Effector memory CD8-positive, alpha-beta T cell (primary cell): ENCODE measurements around the gene STON2.

Experiments used
- ATAC-seq: fragments of 150-1000 bp; cut with Tn5 transposase; replicated peaks from 2 replicates; pipeline ENCODE4 v1.10.0; 2021; ENCODE audit warnings: mild to moderate bottlenecking, moderate library complexity
- DNase-seq, 3 experiments: peaks; one replicate each; pipeline ENCODE4 v3.0.0; 2021
- H3K27ac Mint-ChIP-seq, 2 donors: one replicate each; pipeline ENCODE4 v1.8.0; 2022; ENCODE audit warnings: mild to moderate bottlenecking in 2 of 2, mixed read lengths in 2 of 2, moderate library complexity in 2 of 2
- H3K27me3 Mint-ChIP-seq, 2 donors: one replicate each; pipeline ENCODE4 v1.8.0; 2022; ENCODE audit warnings: mixed read lengths in 2 of 2
- H3K36me3 Mint-ChIP-seq: one replicate; pipeline ENCODE4 v1.8.0; 2022; ENCODE audit warnings: mild to moderate bottlenecking, moderate library complexity, mixed read lengths; ENCODE audit not compliant: insufficient read depth
- H3K4me1 Mint-ChIP-seq, 2 donors: one replicate each; pipeline ENCODE4 v1.8.0; 2022; ENCODE audit warnings: low read depth in 2 of 2, mixed read lengths in 2 of 2
- H3K4me3 Mint-ChIP-seq, 2 donors: one replicate each; pipeline ENCODE4 v1.8.0; 2022; ENCODE audit warnings: mild to moderate bottlenecking in 2 of 2, mixed read lengths in 2 of 2, moderate library complexity in 2 of 2
- H3K9me3 Mint-ChIP-seq, 2 donors: one replicate each; pipeline ENCODE4 v1.8.0; 2022; ENCODE audit warnings: mixed read lengths in 2 of 2

Gene STON2

DNA sequence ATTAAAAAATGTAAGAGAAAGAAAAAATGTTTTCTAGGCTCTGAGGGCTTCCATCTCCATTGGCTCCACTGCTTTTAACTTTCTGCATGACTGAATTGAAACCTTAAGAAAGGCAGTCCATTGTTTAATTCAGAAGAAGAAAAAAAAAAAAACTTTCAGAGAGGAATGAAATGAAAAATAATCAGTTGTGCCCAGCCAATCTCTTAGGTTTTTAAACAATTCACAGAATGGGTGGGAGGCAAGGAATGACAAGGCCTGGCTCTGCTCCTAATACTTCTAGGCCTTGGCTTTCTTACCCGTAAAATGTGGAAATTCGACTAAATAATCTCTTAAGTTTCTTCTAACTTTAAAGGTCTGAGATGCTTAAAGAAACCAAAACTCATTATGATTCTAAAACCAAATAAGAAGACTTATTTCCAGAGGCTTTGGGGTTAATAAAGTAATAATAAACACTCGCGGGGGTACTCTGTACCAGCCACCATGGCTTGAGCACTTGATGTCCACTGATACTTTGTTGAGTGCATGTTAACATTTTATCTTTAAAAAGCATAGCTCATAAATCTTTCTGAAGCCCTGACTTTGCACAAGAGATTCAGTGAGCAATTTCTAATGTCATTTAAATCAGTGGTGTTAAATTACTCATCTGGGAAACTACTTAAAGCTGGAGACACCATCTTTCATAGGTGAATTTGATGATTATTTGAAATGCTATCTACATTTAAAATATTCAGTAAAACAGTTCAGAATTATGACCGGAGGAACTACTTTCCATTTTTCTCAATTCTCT lies 49.6 kb downstream of the STON2 start:
- Mint-ChIP-seq H3K27me3 (peaks cover 18 to 28% of the 10 kb centered on the region in 2 donors), H3K36me3 (no peaks in the 10 kb centered on the region), H3K9me3 (peaks cover 0 to 2% of the 10 kb centered on the region in 2 donors), H3K4me1 (no peaks in the 10 kb centered on the region), H3K4me3 (no peak overlapping the region), H3K27ac (no peak overlapping the region)
- DNase-seq (no peak), ATAC-seq (no peak)

DNA sequence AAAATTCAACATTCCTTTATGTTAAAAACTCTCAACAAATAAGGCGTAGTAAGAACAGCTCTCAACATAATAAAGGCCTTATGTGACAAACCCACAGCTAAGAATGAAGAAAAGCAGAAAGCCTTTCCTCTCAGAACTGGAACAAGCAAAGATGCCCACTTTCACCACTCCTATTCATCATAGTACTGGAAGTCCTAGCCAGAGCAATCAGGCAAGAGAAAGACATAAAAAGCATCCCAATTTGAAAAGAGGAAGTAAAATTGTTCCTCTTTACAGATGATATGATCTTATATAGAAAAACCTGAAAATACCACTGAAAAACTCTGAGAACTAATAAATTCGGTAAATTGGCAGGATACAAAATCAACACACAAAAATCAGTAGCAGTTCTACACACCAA lies 52.1 kb downstream of the STON2 start:
- Mint-ChIP-seq H3K9me3 (no peaks in the 10 kb centered on the region), H3K4me3 (no peak overlapping the region), H3K27me3 (peaks cover 23 to 49% of the 10 kb centered on the region in 2 donors), H3K4me1 (no peaks in the 10 kb centered on the region), H3K36me3 (no peaks in the 10 kb centered on the region), H3K27ac (no peak overlapping the region)
- DNase-seq (no peak), ATAC-seq (no peak)

DNA sequence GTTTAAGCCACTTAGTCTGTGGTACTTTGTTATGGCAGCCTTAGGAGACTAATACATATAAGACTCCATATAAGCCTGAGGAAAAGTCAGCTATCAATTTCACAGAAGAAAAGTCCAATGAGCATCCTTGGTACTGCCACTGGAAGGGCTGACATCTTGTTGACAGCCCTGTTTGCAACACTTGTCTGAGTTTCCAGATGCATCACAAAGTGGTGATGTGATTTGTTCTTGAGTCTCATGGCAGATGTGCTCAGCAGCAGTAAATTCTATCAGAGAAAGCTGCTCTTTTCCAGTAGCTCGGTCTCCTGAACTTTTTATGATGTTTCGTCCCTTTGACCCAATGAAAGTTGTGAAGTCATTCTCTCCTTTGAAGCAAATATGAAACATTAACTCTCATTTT lies 54.3 kb downstream of the STON2 start:
- H3K4me3 Mint-ChIP-seq: no peak overlapping the region
- H3K27me3 Mint-ChIP-seq: peaks cover 31 to 60% of the 10 kb centered on the region in 2 donors
- no peaks in the 10 kb centered on the region for H3K9me3 Mint-ChIP-seq
- DNase-seq (no peak), ATAC-seq (no peak)
- H3K36me3 Mint-ChIP-seq: no peaks in the 10 kb centered on the region
- H3K4me1 Mint-ChIP-seq: no peaks in the 10 kb centered on the region
- H3K27ac Mint-ChIP-seq: no peak overlapping the region

DNA sequence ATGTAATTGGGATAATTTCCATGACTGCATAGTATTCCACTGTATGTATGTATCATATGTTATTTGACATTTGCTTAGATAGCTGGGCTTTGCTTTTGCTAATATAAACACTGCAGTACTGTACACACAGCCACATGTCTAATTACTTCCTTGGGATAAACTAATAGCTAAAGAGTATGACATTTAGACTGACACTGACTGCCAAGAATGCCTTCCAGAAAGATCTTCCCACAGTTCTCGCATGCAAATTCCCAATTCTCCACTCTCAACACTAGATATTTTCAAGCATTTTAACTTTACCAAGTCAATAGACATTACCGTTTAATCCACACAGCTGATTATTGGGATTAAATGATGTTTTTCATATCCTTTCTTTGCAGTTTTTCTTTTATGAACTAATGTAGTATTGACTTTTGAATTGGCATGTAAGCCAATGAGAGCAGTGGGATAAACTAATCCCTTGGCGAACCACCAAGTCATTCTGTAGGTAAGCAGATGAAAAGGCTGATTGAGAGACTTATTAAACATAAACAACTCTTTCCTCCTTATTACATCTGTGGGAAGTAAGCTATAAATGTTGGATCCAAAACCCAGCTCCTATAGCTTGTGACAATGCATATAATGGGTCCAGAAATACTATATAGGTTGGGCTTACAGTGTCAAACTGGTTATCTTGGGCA lies 55.5 kb downstream of the STON2 start:
- Mint-ChIP-seq H3K4me1 (no peaks in the 10 kb centered on the region), H3K9me3 (no peaks in the 10 kb centered on the region), H3K27me3 (peaks cover 31 to 60% of the 10 kb centered on the region in 2 donors), H3K36me3 (no peaks in the 10 kb centered on the region), H3K27ac (no peak overlapping the region), H3K4me3 (no peak overlapping the region)
- DNase-seq (no peak), ATAC-seq (no peak)

GRCh38 chr14:81343701-81344100 lies 56.4 kb downstream of the STON2 start:
- Mint-ChIP-seq H3K36me3 (no peaks in the 10 kb centered on the region), H3K27ac (no peak overlapping the region), H3K9me3 (no peaks in the 10 kb centered on the region)

GRCh38 chr14:81342850-81343580 lies 57.1 kb downstream of the STON2 start:
- Mint-ChIP-seq H3K4me3 (no peak overlapping the region), H3K4me1 (no peaks in the 10 kb centered on the region), H3K27ac (no peak overlapping the region), H3K27me3 (peaks cover 29 to 53% of the 10 kb centered on the region in 2 donors), H3K36me3 (no peaks in the 10 kb centered on the region), H3K9me3 (no peaks in the 10 kb centered on the region)
- ATAC-seq (no peak), DNase-seq (no peak)

More at GRCh38 chr14:81343701-81344100, 56.4 kb downstream of the STON2 start:
- ATAC-seq (no peak), DNase-seq (no peak)
- Mint-ChIP-seq H3K4me1 (no peaks in the 10 kb centered on the region), H3K27me3 (peaks cover 29 to 54% of the 10 kb centered on the region in 2 donors), H3K4me3 (no peak overlapping the region)

DNA sequence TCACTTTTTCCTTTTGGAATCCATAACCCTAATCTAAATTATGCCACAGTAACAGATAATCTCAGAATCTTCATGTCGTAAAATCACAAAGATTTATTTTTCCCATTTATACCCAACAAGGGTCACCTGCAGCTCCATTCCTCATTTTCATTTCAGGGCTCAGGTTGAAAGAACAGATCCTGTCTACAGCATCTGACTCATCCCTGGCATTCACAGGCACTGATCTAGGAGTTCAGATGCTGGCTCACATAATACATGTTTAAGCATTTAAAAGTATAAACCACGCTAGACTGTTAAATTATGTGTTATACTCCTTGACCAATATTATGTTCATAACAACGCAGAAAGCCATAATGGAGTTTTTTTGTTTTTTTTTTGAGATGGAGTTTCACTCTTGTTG lies 58.3 kb downstream of the STON2 start:
- H3K27ac Mint-ChIP-seq: no peak overlapping the region
- ATAC-seq (no peak), DNase-seq (no peak)
- peaks cover 38 to 50% of the 10 kb centered on the region in 2 donors for H3K27me3 Mint-ChIP-seq
- H3K4me3 Mint-ChIP-seq: no peak overlapping the region
- no peaks in the 10 kb centered on the region for H3K36me3 Mint-ChIP-seq
- H3K4me1 Mint-ChIP-seq: no peaks in the 10 kb centered on the region
- H3K9me3 Mint-ChIP-seq: no peaks in the 10 kb centered on the region

GRCh38 chr14:81341370-81341769 lies 58.8 kb downstream of the STON2 start:
- Mint-ChIP-seq H3K27ac (no peak overlapping the region), H3K27me3 (peaks cover 42 to 53% of the 10 kb centered on the region in 2 donors), H3K36me3 (no peaks in the 10 kb centered on the region), H3K4me1 (no peaks in the 10 kb centered on the region), H3K4me3 (no peak overlapping the region), H3K9me3 (no peaks in the 10 kb centered on the region)
- ATAC-seq: no peak
- DNase-seq: no peak

- ATAC-seq (no peak), DNase-seq (no peak)
- Mint-ChIP-seq H3K4me3 (no peak overlapping the region), H3K36me3 (no peaks in the 10 kb centered on the region), H3K27ac (no peak overlapping the region), H3K9me3 (no peaks in the 10 kb centered on the region), H3K4me1 (no peaks in the 10 kb centered on the region), H3K27me3 (peaks cover 48 to 50% of the 10 kb centered on the region in 2 donors)
Observed at GRCh38 chr14:81340201-81340600, 59.9 kb downstream of the STON2 start.

DNA sequence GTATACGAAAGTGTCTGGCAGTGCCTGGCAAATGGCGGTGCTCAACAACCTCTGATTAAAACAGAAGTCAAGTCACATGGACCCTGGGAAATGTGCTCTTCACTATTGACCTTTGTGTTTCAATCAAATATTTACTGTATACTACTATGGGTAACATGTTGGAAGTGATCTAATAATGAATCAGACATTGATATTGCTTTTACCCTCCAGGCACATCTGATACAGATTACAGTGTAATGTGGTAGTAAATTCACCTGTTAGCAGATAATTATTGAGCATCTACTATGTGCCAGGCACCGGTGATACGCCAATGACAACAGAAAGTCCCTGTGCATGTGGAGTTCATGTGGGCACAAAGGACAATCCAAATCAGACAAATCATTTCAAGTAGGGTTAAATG lies 63.1 kb downstream of the STON2 start:
- DNase-seq (no peak), ATAC-seq (no peak)
- H3K4me1 Mint-ChIP-seq: no peaks in the 10 kb centered on the region
- H3K36me3 Mint-ChIP-seq: no peaks in the 10 kb centered on the region
- H3K4me3 Mint-ChIP-seq: no peak overlapping the region
- no peak overlapping the region for H3K27ac Mint-ChIP-seq
- H3K27me3 Mint-ChIP-seq: peaks cover 36 to 39% of the 10 kb centered on the region in 2 donors
- H3K9me3 Mint-ChIP-seq: no peaks in the 10 kb centered on the region

- Mint-ChIP-seq H3K27me3 (peaks cover 35 to 43% of the 10 kb centered on the region in 2 donors), H3K4me3 (no peak overlapping the region), H3K36me3 (no peaks in the 10 kb centered on the region), H3K9me3 (no peaks in the 10 kb centered on the region), H3K27ac (no peak overlapping the region), H3K4me1 (no peaks in the 10 kb centered on the region)
- DNase-seq: no peak
- ATAC-seq: no peak
Observed at GRCh38 chr14:81336009-81336408, 64.1 kb downstream of the STON2 start.

DNA sequence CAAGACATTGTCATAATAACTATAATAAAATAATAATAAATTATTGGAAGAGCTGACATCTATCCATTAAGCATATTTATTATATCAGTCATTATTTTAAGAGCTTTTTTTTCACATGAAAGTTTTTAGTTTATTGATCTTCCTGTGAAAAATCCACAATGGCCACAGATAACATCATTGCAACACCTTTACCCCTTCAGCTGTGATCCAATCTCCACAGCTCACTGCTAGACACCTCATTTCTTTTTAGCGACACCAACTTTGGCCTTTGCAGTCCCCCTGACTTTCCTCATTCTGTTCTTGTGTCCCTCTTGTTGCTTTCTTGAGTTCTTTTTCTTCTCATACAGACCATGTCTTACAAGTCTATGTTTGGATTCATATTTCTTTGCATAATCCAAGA lies 67.4 kb downstream of the STON2 start:
- ATAC-seq: no peak
- Mint-ChIP-seq H3K4me1 (no peaks in the 10 kb centered on the region), H3K27me3 (peaks cover 29 to 42% of the 10 kb centered on the region in 2 donors), H3K36me3 (no peaks in the 10 kb centered on the region), H3K27ac (no peak overlapping the region), H3K4me3 (no peak overlapping the region), H3K9me3 (no peaks in the 10 kb centered on the region)
- no peak for DNase-seq

- H3K9me3 Mint-ChIP-seq: no peaks in the 10 kb centered on the region
- no peak for ATAC-seq
- no peaks in the 10 kb centered on the region for H3K36me3 Mint-ChIP-seq
- DNase-seq: no peak
- no peak overlapping the region for H3K27ac Mint-ChIP-seq
- peaks cover 23 to 30% of the 10 kb centered on the region in 2 donors for H3K27me3 Mint-ChIP-seq
- no peaks in the 10 kb centered on the region for H3K4me1 Mint-ChIP-seq
- H3K4me3 Mint-ChIP-seq: no peak overlapping the region
Observed at GRCh38 chr14:81331229-81332021, 68.7 kb downstream of the STON2 start.
